Measurements from ENCODE around the gene RASL12.
"Not testable (repeated sequence)": the region's sequence is repeated elsewhere in the genome, so short reads cannot be mapped to it uniquely, and the experiment has no call there.

The RASL12 gene

DNA sequence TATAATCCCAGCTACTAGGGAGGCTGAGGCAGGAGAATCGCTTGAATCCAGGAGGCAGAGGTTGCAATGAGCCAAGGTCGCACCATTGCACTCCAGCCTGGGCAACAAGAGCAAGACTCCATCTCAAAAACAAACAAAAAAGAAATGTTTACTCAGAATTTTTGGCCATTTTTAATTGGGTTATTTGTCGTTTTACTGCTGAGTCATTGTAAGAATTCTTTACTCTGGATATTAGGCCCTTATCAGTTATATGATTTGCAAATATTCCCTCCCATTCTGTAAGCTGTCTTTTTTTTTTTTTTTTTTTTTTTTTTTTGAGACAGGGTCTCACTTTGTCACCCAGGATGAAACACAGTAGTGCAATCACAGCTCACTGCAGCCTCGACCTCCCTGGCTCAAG lies 56.6 kb downstream of the RASL12 start:
- ATAC-seq (replicated peaks; ENCODE audit: extremely low read depth, poor library complexity, severe bottlenecking); H3K27ac Mint-ChIP-seq (ENCODE audit: low read depth); H3K4me1 Mint-ChIP-seq; DNase-seq (ENCODE audit: low spot score in 2 of 2); H3K4me3 Mint-ChIP-seq; H3K27me3 Mint-ChIP-seq; H3K9me3 Mint-ChIP-seq: not testable (repeated sequence)
- H3K36me3 Mint-ChIP-seq (ENCODE audit: insufficient read depth) = peaks cover 27% of the 10 kb centered on the region

DNA sequence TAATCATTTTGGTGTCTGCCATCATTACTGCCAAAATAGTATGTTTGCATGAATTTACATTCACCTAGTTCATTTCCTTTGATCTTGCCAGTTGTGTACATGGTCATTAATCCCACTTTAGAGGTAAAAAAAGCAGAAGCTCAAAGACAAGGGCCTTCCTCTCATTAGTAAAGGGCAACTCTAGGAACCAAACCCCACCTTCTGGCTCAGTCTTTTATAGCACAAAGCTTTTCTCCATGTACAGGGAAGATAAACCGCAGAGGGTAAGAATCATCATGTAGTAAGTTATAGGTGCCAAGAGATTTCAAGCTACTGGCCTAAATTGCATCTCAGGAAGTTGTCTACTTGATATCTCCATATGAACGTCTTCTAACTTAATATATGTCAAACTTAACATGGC lies 58.8 kb downstream of the RASL12 start:
- Mint-ChIP-seq H3K4me3 (no peak overlapping the region), H3K36me3 (ENCODE audit: insufficient read depth) (peaks cover 22% of the 10 kb centered on the region), H3K27me3 (no peaks in the 10 kb centered on the region), H3K9me3 (peaks cover 5% of the 10 kb centered on the region), H3K27ac (ENCODE audit: low read depth) (no peak overlapping the region), H3K4me1 (no peaks in the 10 kb centered on the region)
- no peak for ATAC-seq (replicated peaks; ENCODE audit: extremely low read depth, poor library complexity, severe bottlenecking)
- DNase-seq (ENCODE audit: low spot score in 2 of 2) = no peak

DNA sequence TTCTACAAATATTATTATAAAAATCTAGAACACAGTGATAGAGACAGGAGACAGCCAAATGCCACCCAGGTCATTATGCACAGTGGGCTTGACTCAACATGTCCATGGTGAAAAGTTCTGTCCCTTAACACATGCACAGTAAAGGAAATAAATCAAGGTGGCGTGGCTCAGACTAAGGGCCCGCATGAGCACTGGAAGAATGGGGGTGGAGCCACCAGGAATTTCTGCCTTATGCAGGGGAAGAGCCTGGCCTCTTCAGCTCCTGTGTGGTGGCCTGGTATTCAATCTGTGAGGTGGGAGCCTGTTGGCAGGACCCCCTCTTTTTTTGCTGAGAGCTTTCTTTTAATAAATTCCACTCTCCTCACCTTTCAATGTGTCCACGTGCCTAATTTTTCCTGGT lies 60.9 kb downstream of the RASL12 start:
- Mint-ChIP-seq H3K9me3 (no peaks in the 10 kb centered on the region), H3K4me3 (no peak overlapping the region), H3K27ac (ENCODE audit: low read depth) (no peak overlapping the region), H3K27me3 (no peaks in the 10 kb centered on the region), H3K4me1 (no peaks in the 10 kb centered on the region), H3K36me3 (ENCODE audit: insufficient read depth) (peaks cover 20% of the 10 kb centered on the region)
- ATAC-seq (replicated peaks; ENCODE audit: extremely low read depth, poor library complexity, severe bottlenecking) (no peak), DNase-seq (ENCODE audit: low spot score in 2 of 2) (no peak)

DNA sequence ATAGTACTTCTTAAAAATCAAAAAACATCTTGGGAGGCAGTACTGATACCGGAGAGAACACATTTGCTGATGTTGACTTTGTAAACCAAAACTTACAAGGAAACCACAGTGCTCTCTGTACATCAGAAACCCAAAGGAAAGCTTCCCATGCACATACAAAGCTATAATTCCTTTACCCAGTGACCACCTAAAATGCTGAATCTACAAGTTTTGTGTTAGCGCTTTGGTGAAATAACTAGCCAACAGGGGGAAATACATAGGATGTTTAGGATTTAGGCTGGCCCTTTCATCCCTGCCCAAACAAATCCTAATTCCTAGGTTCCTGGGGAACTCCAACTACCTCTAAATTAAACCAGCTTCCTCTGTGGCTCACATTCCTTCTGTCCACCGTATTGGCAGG lies 62.8 kb downstream of the RASL12 start:
- H3K27ac Mint-ChIP-seq (ENCODE audit: low read depth) = no peak overlapping the region
- peaks cover 21% of the 10 kb centered on the region for H3K36me3 Mint-ChIP-seq (ENCODE audit: insufficient read depth)
- ATAC-seq (replicated peaks; ENCODE audit: extremely low read depth, poor library complexity, severe bottlenecking) (no peak), DNase-seq (ENCODE audit: low spot score in 2 of 2) (no peak)
- no peak overlapping the region for H3K4me3 Mint-ChIP-seq
- no peaks in the 10 kb centered on the region for H3K27me3 Mint-ChIP-seq
- H3K9me3 Mint-ChIP-seq = no peaks in the 10 kb centered on the region
- H3K4me1 Mint-ChIP-seq = no peaks in the 10 kb centered on the region

All from central memory CD8-positive, alpha-beta T cell (primary cell).